ENCODE data around the gene TAF11L6.
"Not testable (repeated sequence)": the region's sequence is repeated elsewhere in the genome, so short reads cannot be mapped to it uniquely, and the experiment has no call there.

Gene TAF11L6

GRCh38 chr5:17528369-17528768 is at the start of gene TAF11L6:
TSS of gene TAF11L6 (plus strand) at chr5:17528669.
- DNase-seq, result not testable (repeated sequence)

DNA sequence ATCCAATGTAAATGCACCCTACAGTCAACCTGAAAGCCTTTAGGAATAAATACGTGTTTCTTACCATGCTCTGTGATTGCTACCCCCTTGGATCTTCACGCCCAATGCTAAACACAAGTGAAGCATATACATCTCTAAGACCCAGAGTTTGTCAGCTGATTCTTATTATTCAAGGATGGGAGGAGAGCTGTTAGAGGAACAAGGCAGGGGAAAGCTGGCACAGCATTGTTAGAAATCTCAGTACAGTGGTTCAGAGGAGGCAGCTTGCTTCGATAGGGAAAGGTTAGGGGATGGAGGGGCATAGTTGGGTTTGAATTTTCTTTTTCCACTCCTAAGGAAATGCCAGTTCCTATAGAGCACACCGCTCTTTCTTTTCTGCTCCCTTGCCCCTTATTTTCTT is 47.1 kb upstream of the TAF11L6 start:
- DNase-seq, result no peak

- no peak for DNase-seq
These were observed 45.7 kb upstream of the TAF11L6 start for GRCh38 chr5:17482790-17483189.

- not testable (repeated sequence) for DNase-seq
These were observed 41.9 kb upstream of the TAF11L6 start for GRCh38 chr5:17486464-17487173.

- no peak for DNase-seq
These were observed 41.3 kb upstream of the TAF11L6 start for GRCh38 chr5:17487174-17487512.

GRCh38 chr5:17491257-17491656 is 37.2 kb upstream of the TAF11L6 start:
- not testable (repeated sequence) for DNase-seq

DNA sequence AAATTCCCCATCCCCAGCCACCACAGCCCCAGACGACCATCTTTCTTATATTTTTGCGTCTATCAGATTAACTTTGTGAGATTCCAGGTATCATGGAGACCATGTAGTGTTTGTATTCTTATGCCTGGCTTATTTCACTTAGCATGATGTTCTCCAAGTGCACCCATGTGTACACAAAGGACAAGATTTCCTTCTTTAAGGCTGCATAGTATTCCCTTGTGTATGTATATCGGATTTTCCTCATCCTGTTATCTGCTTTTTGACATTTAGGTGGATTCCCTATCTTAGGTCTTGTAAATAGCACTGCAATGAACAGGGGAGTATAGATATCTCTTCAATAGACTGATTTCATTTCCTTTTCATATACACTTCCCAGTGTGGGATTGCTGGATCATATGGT is 35.7 kb upstream of the TAF11L6 start:
- no peak for DNase-seq

DNA sequence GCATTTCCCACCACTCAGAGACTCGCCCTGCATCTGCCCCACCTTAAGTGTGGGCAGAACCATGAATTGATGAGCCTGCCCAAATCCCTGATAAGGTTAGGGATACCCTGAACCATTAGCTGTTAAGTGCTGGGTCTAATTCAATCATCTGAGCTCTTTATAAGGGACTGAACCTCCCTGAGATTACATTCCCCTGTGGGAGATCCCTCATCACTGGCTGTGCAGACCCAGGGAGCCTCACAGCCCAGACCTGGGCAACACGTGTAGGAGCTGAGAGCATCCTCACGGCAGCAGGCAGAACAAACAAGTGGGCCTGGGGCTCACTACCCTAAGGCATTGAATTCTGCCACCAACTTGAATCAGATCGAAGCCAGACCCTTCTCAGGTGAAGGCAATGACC is 31.0 kb upstream of the TAF11L6 start:
- DNase-seq, result no peak

GRCh38 chr5:17497931-17498330 is 30.5 kb upstream of the TAF11L6 start, which contains the start of gene TAF11L2:
TSS of gene TAF11L2 (plus strand) at chr5:17498231.
- not testable (repeated sequence) for DNase-seq

GRCh38 chr5:17511775-17512325 is 16.6 kb upstream of the TAF11L6 start:
- DNase-seq, result no peak

DNA sequence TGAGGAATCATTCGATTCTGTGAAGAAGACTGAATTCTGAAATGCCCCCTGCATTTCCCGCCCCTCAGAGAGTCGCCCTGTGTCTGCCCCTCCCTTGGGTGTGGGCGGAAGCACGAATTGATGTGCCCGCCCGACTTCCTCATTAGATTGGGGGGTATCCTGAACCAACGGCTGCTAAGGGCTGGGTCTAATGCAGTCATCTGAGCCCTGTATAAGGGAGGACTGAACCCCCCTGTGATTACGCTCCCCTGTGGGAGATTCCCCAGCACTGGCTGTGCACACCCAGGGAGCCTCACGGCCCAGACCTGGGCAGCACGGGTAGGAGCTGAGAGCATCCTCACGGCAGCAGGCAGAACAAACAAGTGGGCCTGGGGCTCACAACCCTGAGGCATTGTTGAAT is 10.9 kb upstream of the TAF11L6 start:
- DNase-seq, result not testable (repeated sequence)

DNA sequence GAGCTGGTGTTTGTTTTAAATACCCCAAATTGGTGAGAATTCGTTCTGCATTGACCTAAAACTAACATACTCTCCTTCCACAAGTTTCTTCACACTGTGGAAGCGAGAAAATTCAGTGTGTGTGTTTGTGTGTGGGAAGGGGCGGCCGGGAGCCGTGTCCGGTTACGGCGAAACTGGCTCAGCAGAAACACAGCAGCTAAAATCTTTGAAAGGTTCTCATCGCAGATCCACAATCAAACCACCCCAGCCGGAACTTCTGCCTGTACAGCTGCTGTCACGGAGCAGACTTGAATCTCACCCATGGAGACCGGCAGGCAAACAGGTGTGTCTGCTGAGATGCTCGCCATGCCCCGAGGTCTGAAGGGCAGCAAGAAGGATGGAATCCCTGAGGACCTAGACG is 10.4 kb upstream of the TAF11L6 start, which contains the start of gene TAF11L3:
TAF11L3 (plus strand) TSS at position 301 of the 400 bp plus-strand sequence.
- DNase-seq, result not testable (repeated sequence)

DNA sequence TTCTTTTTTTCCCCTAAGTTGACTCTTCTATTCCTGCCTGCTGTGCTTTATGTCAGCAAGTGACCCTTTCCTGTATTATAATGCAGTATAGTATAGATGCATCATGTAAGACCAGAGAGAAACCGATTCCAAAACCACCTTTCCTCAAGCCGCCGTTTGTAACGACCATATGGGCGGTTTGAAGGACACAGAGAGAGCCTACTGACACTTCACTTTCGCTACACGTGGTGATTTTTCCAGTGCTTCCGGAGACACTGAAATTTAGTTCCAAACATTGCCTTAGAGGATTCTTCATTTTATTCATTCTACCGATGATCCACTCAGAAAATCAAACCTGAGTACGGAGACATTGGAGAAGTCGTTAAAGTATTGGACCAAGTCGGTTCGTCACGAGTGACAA is 9.0 kb upstream of the TAF11L6 start:
- DNase-seq, result not testable (repeated sequence)

DNA sequence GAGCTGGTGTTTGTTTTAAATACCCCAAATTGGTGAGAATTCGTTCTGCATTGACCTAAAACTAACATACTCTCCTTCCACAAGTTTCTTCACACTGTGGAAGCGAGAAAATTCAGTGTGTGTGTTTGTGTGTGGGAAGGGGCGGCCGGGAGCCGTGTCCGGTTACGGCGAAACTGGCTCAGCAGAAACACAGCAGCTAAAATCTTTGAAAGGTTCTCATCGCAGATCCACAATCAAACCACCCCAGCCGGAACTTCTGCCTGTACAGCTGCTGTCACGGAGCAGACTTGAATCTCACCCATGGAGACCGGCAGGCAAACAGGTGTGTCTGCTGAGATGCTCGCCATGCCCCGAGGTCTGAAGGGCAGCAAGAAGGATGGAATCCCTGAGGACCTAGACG is 7.0 kb upstream of the TAF11L6 start, which contains the start of gene TAF11L4:
TAF11L4 (plus strand) TSS at position 301 of the 400 bp plus-strand sequence.
- not testable (repeated sequence) for DNase-seq

DNA sequence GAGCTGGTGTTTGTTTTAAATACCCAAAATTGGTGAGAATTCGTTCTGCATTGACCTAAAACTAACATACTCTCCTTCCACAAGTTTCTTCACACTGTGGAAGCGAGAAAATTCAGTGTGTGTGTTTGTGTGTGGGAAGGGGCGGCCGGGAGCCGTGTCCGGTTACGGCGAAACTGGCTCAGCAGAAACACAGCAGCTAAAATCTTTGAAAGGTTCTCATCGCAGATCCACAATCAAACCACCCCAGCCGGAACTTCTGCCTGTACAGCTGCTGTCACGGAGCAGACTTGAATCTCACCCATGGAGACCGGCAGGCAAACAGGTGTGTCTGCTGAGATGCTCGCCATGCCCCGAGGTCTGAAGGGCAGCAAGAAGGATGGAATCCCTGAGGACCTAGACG is 3.5 kb upstream of the TAF11L6 start, which contains the start of gene TAF11L5:
TAF11L5 (plus strand) TSS at position 301 of the 400 bp plus-strand sequence.
- DNase-seq, result not testable (repeated sequence)

GRCh38 chr5:17526504-17526903 is 2.0 kb upstream of the TAF11L6 start:
- peak in 1 of 2 experiments; percentile 8 for DNase-seq

Measured in activated CD4-positive, alpha-beta T cell treated with anti-CD3 and anti-CD28 coated beads, Interleukin-2, amount 50 U/mL, for 48 hours (primary cell).